ENCODE measurements around the gene KIAA1586.
"Not testable (repeated sequence)": the region's sequence is repeated elsewhere in the genome, so short reads cannot be mapped to it uniquely, and the experiment has no call there.

The KIAA1586 gene

GRCh38 chr6:57021086-57021720 lies 25.3 kb upstream of the KIAA1586 start:
- H3K9me3 ChIP-seq (ENCODE audit: control insufficient read depth, insufficient read depth, low read length), result no peaks in the 10 kb centered on the region
- H3K4me1 ChIP-seq (ENCODE audit: control insufficient read depth, insufficient read depth, low read length), result peaks cover 25% of the 10 kb centered on the region
- no peak overlapping the region for H3K4me3 ChIP-seq (ENCODE audit: low read depth, low read length)
- H3K36me3 ChIP-seq (ENCODE audit: control insufficient read depth, insufficient read depth, low read length), result no peaks in the 10 kb centered on the region
- H3K27me3 ChIP-seq (ENCODE audit: control insufficient read depth, insufficient read depth, low read length), result no peaks in the 10 kb centered on the region
- no peak overlapping the region for H3K9ac ChIP-seq (ENCODE audit: low read depth, low read length)

- Histone ChIP-seq H3K36me3 (ENCODE audit: control insufficient read depth, insufficient read depth, low read length) (no peaks in the 10 kb centered on the region), H3K9me3 (ENCODE audit: control insufficient read depth, insufficient read depth, low read length) (no peaks in the 10 kb centered on the region), H3K9ac (ENCODE audit: low read depth, low read length) (no peak overlapping the region), H3K4me3 (ENCODE audit: low read depth, low read length) (peak overlapping the region; percentile 3), H3K27me3 (ENCODE audit: control insufficient read depth, insufficient read depth, low read length) (no peaks in the 10 kb centered on the region), H3K4me1 (ENCODE audit: control insufficient read depth, insufficient read depth, low read length) (peaks cover 29% of the 10 kb centered on the region)
Measured at GRCh38 chr6:57024321-57024720, 22.2 kb upstream of the KIAA1586 start.

- no peak overlapping the region for H3K9ac ChIP-seq (ENCODE audit: low read depth, low read length)
Measured at GRCh38 chr6:57024775-57025174, 21.7 kb upstream of the KIAA1586 start.

GRCh38 chr6:57026001-57026400 lies 20.5 kb upstream of the KIAA1586 start:
- Histone ChIP-seq H3K36me3 (ENCODE audit: control insufficient read depth, insufficient read depth, low read length) (no peaks in the 10 kb centered on the region), H3K4me1 (ENCODE audit: control insufficient read depth, insufficient read depth, low read length) (peaks cover 29% of the 10 kb centered on the region), H3K9me3 (ENCODE audit: control insufficient read depth, insufficient read depth, low read length) (no peaks in the 10 kb centered on the region), H3K4me3 (ENCODE audit: low read depth, low read length) (no peak overlapping the region), H3K9ac (ENCODE audit: low read depth, low read length) (no peak overlapping the region), H3K27me3 (ENCODE audit: control insufficient read depth, insufficient read depth, low read length) (no peaks in the 10 kb centered on the region)

More at GRCh38 chr6:57024775-57025174, 21.7 kb upstream of the KIAA1586 start:
- Histone ChIP-seq H3K4me1 (ENCODE audit: control insufficient read depth, insufficient read depth, low read length) (peaks cover 29% of the 10 kb centered on the region), H3K9me3 (ENCODE audit: control insufficient read depth, insufficient read depth, low read length) (no peaks in the 10 kb centered on the region), H3K27me3 (ENCODE audit: control insufficient read depth, insufficient read depth, low read length) (no peaks in the 10 kb centered on the region), H3K4me3 (ENCODE audit: low read depth, low read length) (peak overlapping the region; percentile 3), H3K36me3 (ENCODE audit: control insufficient read depth, insufficient read depth, low read length) (no peaks in the 10 kb centered on the region)

GRCh38 chr6:57027301-57027700 lies 19.2 kb upstream of the KIAA1586 start:
- H3K9ac ChIP-seq (ENCODE audit: low read depth, low read length), result no peak overlapping the region
- H3K9me3 ChIP-seq (ENCODE audit: control insufficient read depth, insufficient read depth, low read length), result no peaks in the 10 kb centered on the region
- H3K27me3 ChIP-seq (ENCODE audit: control insufficient read depth, insufficient read depth, low read length), result no peaks in the 10 kb centered on the region
- peaks cover 25% of the 10 kb centered on the region for H3K4me1 ChIP-seq (ENCODE audit: control insufficient read depth, insufficient read depth, low read length)
- no peak overlapping the region for H3K4me3 ChIP-seq (ENCODE audit: low read depth, low read length)
- H3K36me3 ChIP-seq (ENCODE audit: control insufficient read depth, insufficient read depth, low read length), result no peaks in the 10 kb centered on the region

- no peak overlapping the region for H3K9ac ChIP-seq (ENCODE audit: low read depth, low read length)
- H3K27me3 ChIP-seq (ENCODE audit: control insufficient read depth, insufficient read depth, low read length), result no peaks in the 10 kb centered on the region
- no peaks in the 10 kb centered on the region for H3K9me3 ChIP-seq (ENCODE audit: control insufficient read depth, insufficient read depth, low read length)
- H3K4me1 ChIP-seq (ENCODE audit: control insufficient read depth, insufficient read depth, low read length), result peaks cover 19% of the 10 kb centered on the region
- H3K4me3 ChIP-seq (ENCODE audit: low read depth, low read length), result no peak overlapping the region
- no peaks in the 10 kb centered on the region for H3K36me3 ChIP-seq (ENCODE audit: control insufficient read depth, insufficient read depth, low read length)
Measured at GRCh38 chr6:57029213-57029612, 17.3 kb upstream of the KIAA1586 start.

- Histone ChIP-seq H3K4me1 (ENCODE audit: control insufficient read depth, insufficient read depth, low read length) (peaks cover 2% of the 10 kb centered on the region), H3K4me3 (ENCODE audit: low read depth, low read length) (no peak overlapping the region), H3K27me3 (ENCODE audit: control insufficient read depth, insufficient read depth, low read length) (no peaks in the 10 kb centered on the region), H3K9ac (ENCODE audit: low read depth, low read length) (no peak overlapping the region), H3K36me3 (ENCODE audit: control insufficient read depth, insufficient read depth, low read length) (no peaks in the 10 kb centered on the region), H3K9me3 (ENCODE audit: control insufficient read depth, insufficient read depth, low read length) (no peaks in the 10 kb centered on the region)
Measured at GRCh38 chr6:57033228-57033627, 13.3 kb upstream of the KIAA1586 start.

GRCh38 chr6:57035549-57035948 lies 10.9 kb upstream of the KIAA1586 start:
- no peaks in the 10 kb centered on the region for H3K9me3 ChIP-seq (ENCODE audit: control insufficient read depth, insufficient read depth, low read length)
- no peak overlapping the region for H3K9ac ChIP-seq (ENCODE audit: low read depth, low read length)
- H3K4me3 ChIP-seq (ENCODE audit: low read depth, low read length), result no peak overlapping the region
- H3K27me3 ChIP-seq (ENCODE audit: control insufficient read depth, insufficient read depth, low read length), result no peaks in the 10 kb centered on the region
- H3K36me3 ChIP-seq (ENCODE audit: control insufficient read depth, insufficient read depth, low read length), result no peaks in the 10 kb centered on the region
- no peaks in the 10 kb centered on the region for H3K4me1 ChIP-seq (ENCODE audit: control insufficient read depth, insufficient read depth, low read length)

GRCh38 chr6:57038906-57039305 lies 7.6 kb upstream of the KIAA1586 start:
- Histone ChIP-seq H3K4me3 (ENCODE audit: low read depth, low read length) (no peak overlapping the region), H3K4me1 (ENCODE audit: control insufficient read depth, insufficient read depth, low read length) (no peaks in the 10 kb centered on the region), H3K27me3 (ENCODE audit: control insufficient read depth, insufficient read depth, low read length) (no peaks in the 10 kb centered on the region), H3K36me3 (ENCODE audit: control insufficient read depth, insufficient read depth, low read length) (no peaks in the 10 kb centered on the region), H3K9me3 (ENCODE audit: control insufficient read depth, insufficient read depth, low read length) (no peaks in the 10 kb centered on the region), H3K9ac (ENCODE audit: low read depth, low read length) (no peak overlapping the region)

- no peaks in the 10 kb centered on the region for H3K36me3 ChIP-seq (ENCODE audit: control insufficient read depth, insufficient read depth, low read length)
- no peaks in the 10 kb centered on the region for H3K27me3 ChIP-seq (ENCODE audit: control insufficient read depth, insufficient read depth, low read length)
- H3K9ac ChIP-seq (ENCODE audit: low read depth, low read length), result no peak overlapping the region
- H3K4me3 ChIP-seq (ENCODE audit: low read depth, low read length), result no peak overlapping the region
- H3K4me1 ChIP-seq (ENCODE audit: control insufficient read depth, insufficient read depth, low read length), result no peaks in the 10 kb centered on the region
- no peaks in the 10 kb centered on the region for H3K9me3 ChIP-seq (ENCODE audit: control insufficient read depth, insufficient read depth, low read length)
Measured at GRCh38 chr6:57040011-57040410, 6.5 kb upstream of the KIAA1586 start.

GRCh38 chr6:57044061-57044460 lies 2.4 kb upstream of the KIAA1586 start:
- H3K4me1 ChIP-seq (ENCODE audit: control insufficient read depth, insufficient read depth, low read length); H3K36me3 ChIP-seq (ENCODE audit: control insufficient read depth, insufficient read depth, low read length); H3K9ac ChIP-seq (ENCODE audit: low read depth, low read length); H3K4me3 ChIP-seq (ENCODE audit: low read depth, low read length); H3K27me3 ChIP-seq (ENCODE audit: control insufficient read depth, insufficient read depth, low read length); H3K9me3 ChIP-seq (ENCODE audit: control insufficient read depth, insufficient read depth, low read length): not testable (repeated sequence)

GRCh38 chr6:57044568-57044967 lies 1.9 kb upstream of the KIAA1586 start:
- H3K4me1 ChIP-seq (ENCODE audit: control insufficient read depth, insufficient read depth, low read length), result peaks cover 9% of the 10 kb centered on the region
- no peaks in the 10 kb centered on the region for H3K27me3 ChIP-seq (ENCODE audit: control insufficient read depth, insufficient read depth, low read length)
- no peaks in the 10 kb centered on the region for H3K36me3 ChIP-seq (ENCODE audit: control insufficient read depth, insufficient read depth, low read length)
- H3K9me3 ChIP-seq (ENCODE audit: control insufficient read depth, insufficient read depth, low read length), result no peaks in the 10 kb centered on the region
- no peak overlapping the region for H3K9ac ChIP-seq (ENCODE audit: low read depth, low read length)
- H3K4me3 ChIP-seq (ENCODE audit: low read depth, low read length), result no peak overlapping the region
